Duodenal mucosa (tissue), 2 donors: ENCODE results near the gene PLA2G15.

Experiments used
- H3K27ac ChIP-seq: one replicate; pipeline ENCODE4 v1.7.0; 2013; ENCODE audit warnings: low read depth, low read length
- H3K27me3 ChIP-seq, 2 donors: one replicate each; pipeline ENCODE4 v1.7.0; 2013; ENCODE audit warnings: low read length in 2 of 2, control low read depth in 1 of 2; ENCODE audit not compliant: insufficient read depth in 2 of 2, control insufficient read depth in 1 of 2
- H3K36me3 ChIP-seq, 2 donors: one replicate each; pipeline ENCODE4 v1.7.0; 2013; ENCODE audit warnings: low read length in 2 of 2, control low read depth in 1 of 2; ENCODE audit not compliant: insufficient read depth in 2 of 2, control insufficient read depth in 1 of 2
- H3K4me1 ChIP-seq, 2 donors: one replicate each; pipeline ENCODE4 v1.7.0; 2013; ENCODE audit warnings: low read length in 2 of 2, control low read depth in 1 of 2; ENCODE audit not compliant: insufficient read depth in 2 of 2, control insufficient read depth in 1 of 2
- H3K4me3 ChIP-seq, 2 donors: one replicate each; pipeline ENCODE4 v1.7.0; 2013; ENCODE audit warnings: low read length in 2 of 2, low read depth in 1 of 2
- H3K9ac ChIP-seq, 2 donors: one replicate each; pipeline ENCODE4 v1.7.0; 2013; ENCODE audit warnings: low read length in 2 of 2, low read depth in 1 of 2
- H3K9me3 ChIP-seq, 2 donors: one replicate each; pipeline ENCODE4 v1.7.0; 2013; ENCODE audit warnings: low read length in 2 of 2, control low read depth in 1 of 2; ENCODE audit not compliant: control insufficient read depth in 1 of 2

PLA2G15 gene

GRCh38 chr16:68223072-68223471 lies 22.1 kb upstream of the PLA2G15 start:
- no peaks in the 10 kb centered on the region for H3K9me3 ChIP-seq
- no peaks in the 10 kb centered on the region for H3K27me3 ChIP-seq
- H3K27ac ChIP-seq: no peak overlapping the region
- H3K9ac ChIP-seq: no peak overlapping the region
- no peak overlapping the region for H3K4me3 ChIP-seq
- no peaks in the 10 kb centered on the region for H3K36me3 ChIP-seq
- peaks cover 3 to 7% of the 10 kb centered on the region in 2 donors for H3K4me1 ChIP-seq

- Histone ChIP-seq H3K9ac (no peak overlapping the region), H3K9me3 (no peaks in the 10 kb centered on the region), H3K4me1 (peaks cover 3 to 13% of the 10 kb centered on the region in 2 donors), H3K27ac (no peak overlapping the region), H3K36me3 (peaks cover 16 to 26% of the 10 kb centered on the region in 2 donors), H3K4me3 (no peak overlapping the region), H3K27me3 (no peaks in the 10 kb centered on the region)
Observed at GRCh38 chr16:68226116-68226515, 19.1 kb upstream of the PLA2G15 start.

GRCh38 chr16:68227183-68227793 lies 17.9 kb upstream of the PLA2G15 start:
- H3K4me1 ChIP-seq: peaks cover 3 to 13% of the 10 kb centered on the region in 2 donors

GRCh38 chr16:68227850-68228553 lies 17.2 kb upstream of the PLA2G15 start:
- no peak overlapping the region for H3K4me3 ChIP-seq
- no peaks in the 10 kb centered on the region for H3K27me3 ChIP-seq
- no peak overlapping the region for H3K9ac ChIP-seq
- H3K27ac ChIP-seq: no peak overlapping the region
- H3K4me1 ChIP-seq: peaks cover 3 to 13% of the 10 kb centered on the region in 2 donors
- peaks cover 24 to 42% of the 10 kb centered on the region in 2 donors for H3K36me3 ChIP-seq
- H3K9me3 ChIP-seq: no peaks in the 10 kb centered on the region

More at GRCh38 chr16:68227183-68227793, 17.9 kb upstream of the PLA2G15 start:
- H3K27me3 ChIP-seq: no peaks in the 10 kb centered on the region
- H3K36me3 ChIP-seq: peaks cover 20 to 38% of the 10 kb centered on the region in 2 donors
- H3K9ac ChIP-seq: no peak overlapping the region
- H3K27ac ChIP-seq: no peak overlapping the region
- H3K9me3 ChIP-seq: no peaks in the 10 kb centered on the region
- no peak overlapping the region for H3K4me3 ChIP-seq

GRCh38 chr16:68228652-68229051 lies 16.5 kb upstream of the PLA2G15 start:
- Histone ChIP-seq H3K4me1 (peaks cover 10 to 19% of the 10 kb centered on the region in 2 donors), H3K36me3 (peaks cover 24 to 48% of the 10 kb centered on the region in 2 donors), H3K27me3 (no peaks in the 10 kb centered on the region), H3K9ac (no peak overlapping the region), H3K27ac (no peak overlapping the region), H3K4me3 (no peak overlapping the region), H3K9me3 (no peaks in the 10 kb centered on the region)

GRCh38 chr16:68229431-68230175 lies 15.6 kb upstream of the PLA2G15 start:
- no peaks in the 10 kb centered on the region for H3K9me3 ChIP-seq
- no peaks in the 10 kb centered on the region for H3K27me3 ChIP-seq
- H3K4me1 ChIP-seq: peaks cover 15 to 25% of the 10 kb centered on the region in 2 donors
- H3K27ac ChIP-seq: no peak overlapping the region
- no peak overlapping the region for H3K4me3 ChIP-seq
- H3K9ac ChIP-seq: no peak overlapping the region
- H3K36me3 ChIP-seq: peaks cover 24 to 48% of the 10 kb centered on the region in 2 donors

GRCh38 chr16:68230176-68230571 lies 15.0 kb upstream of the PLA2G15 start:
- peaks cover 24 to 48% of the 10 kb centered on the region in 2 donors for H3K36me3 ChIP-seq
- H3K9me3 ChIP-seq: no peaks in the 10 kb centered on the region
- H3K9ac ChIP-seq: no peak overlapping the region
- H3K4me1 ChIP-seq: peaks cover 15 to 25% of the 10 kb centered on the region in 2 donors
- no peak overlapping the region for H3K27ac ChIP-seq
- no peaks in the 10 kb centered on the region for H3K27me3 ChIP-seq
- H3K4me3 ChIP-seq: no peak overlapping the region

- Histone ChIP-seq H3K27me3 (no peaks in the 10 kb centered on the region), H3K27ac (no peak overlapping the region), H3K4me3 (no peak overlapping the region), H3K4me1 (peaks cover 15 to 25% of the 10 kb centered on the region in 2 donors), H3K36me3 (peaks cover 24 to 48% of the 10 kb centered on the region in 2 donors), H3K9me3 (no peaks in the 10 kb centered on the region), H3K9ac (no peak overlapping the region)
Observed at GRCh38 chr16:68230956-68231355, 14.2 kb upstream of the PLA2G15 start.

- H3K4me1 ChIP-seq: peaks cover 20 to 29% of the 10 kb centered on the region in 2 donors
- H3K36me3 ChIP-seq: peaks cover 24 to 48% of the 10 kb centered on the region in 2 donors
Observed at GRCh38 chr16:68231384-68232136, 13.6 kb upstream of the PLA2G15 start.

More at GRCh38 chr16:68231384-68232136, 13.6 kb upstream of the PLA2G15 start:
- no peak overlapping the region for H3K9ac ChIP-seq
- no peaks in the 10 kb centered on the region for H3K9me3 ChIP-seq
- no peak overlapping the region for H3K4me3 ChIP-seq
- no peak overlapping the region for H3K27ac ChIP-seq
- H3K27me3 ChIP-seq: no peaks in the 10 kb centered on the region
